HFF-Myc (cell line): Measurements from ENCODE around the gene PXN.
"Not testable (repeated sequence)": the region's sequence is repeated elsewhere in the genome, so short reads cannot be mapped to it uniquely, and the experiment has no call there.

Experiments used
- DNase-seq: peaks from one replicate; pipeline ENCODE4 v3.0.0-alpha.2; 2011; ENCODE audit warnings: low read depth; ENCODE audit errors: extremely low read depth
- H3K4me3 ChIP-seq: replicated peaks from 2 replicates; pipeline ENCODE4 v1.5.1; 2011; ENCODE audit warnings: low read depth, mild to moderate bottlenecking, control low read depth, low read length
- CTCF ChIP-seq: IDR thresholded peaks from 2 replicates; pipeline ENCODE4 v1.5.1; 2012; ENCODE audit warnings: mild to moderate bottlenecking, low read depth, low read length, control low read depth; ENCODE audit errors: missing control alignments

The PXN gene

DNA sequence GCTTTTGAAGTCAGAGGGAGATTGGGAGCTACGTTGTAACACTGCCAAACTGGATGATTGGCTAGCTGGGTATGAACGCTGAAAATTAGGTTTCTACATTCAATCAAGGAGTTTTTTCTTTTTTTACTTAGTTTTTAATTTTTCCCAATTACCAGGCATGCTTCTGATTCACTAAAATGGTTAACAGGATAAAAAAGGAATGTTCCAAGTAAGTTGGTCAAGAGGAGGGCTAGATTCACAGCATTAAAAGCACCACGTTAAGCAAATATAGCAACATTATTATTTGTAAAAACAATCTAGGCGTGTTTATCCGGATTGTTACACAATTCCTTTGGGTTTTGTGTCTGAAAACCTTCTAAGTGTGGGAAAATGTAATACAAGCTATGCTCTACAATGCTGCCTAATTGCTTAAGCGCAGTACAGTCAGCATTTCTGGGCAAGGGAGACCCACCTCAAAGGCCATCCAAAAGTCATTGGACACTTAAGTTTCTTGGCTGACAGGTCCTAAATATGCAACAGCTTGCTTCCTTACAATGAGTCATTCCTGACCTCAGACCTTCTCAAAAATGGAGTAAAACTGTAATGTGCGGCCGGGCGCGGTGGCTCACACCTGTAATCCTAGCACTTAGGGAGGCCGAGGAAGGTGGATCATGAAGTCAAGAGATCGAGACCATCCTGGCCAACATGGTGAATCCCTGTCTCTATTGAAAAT, 65.8 kb downstream of the PXN start:
- no peak for TF ChIP-seq CTCF
- peak overlapping the region; percentile 96 for H3K4me3 ChIP-seq
- no peak for DNase-seq

DNA sequence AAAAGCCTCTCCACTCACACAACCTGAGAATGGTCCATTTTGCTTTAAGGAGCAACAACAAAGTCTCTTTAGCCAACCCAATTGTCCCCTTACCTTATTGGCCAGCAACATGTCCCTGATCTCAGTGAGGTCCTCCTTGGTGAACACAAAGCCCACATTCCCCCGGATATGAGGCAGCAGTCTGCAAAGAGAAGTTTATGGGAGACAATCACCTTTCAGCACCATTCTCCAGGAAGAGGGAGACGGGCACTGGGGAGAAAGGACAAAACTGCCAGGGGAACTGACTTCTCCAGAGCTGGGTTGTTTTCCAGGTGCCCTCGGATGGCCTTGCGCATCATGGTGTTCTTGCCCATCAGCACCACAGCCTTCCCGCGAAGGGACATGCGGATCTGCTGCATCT, 66.5 kb downstream of the PXN start:
- H3K4me3 ChIP-seq = peak overlapping the region; percentile 96
- no peak for DNase-seq
- TF ChIP-seq CTCF = no peak

DNA sequence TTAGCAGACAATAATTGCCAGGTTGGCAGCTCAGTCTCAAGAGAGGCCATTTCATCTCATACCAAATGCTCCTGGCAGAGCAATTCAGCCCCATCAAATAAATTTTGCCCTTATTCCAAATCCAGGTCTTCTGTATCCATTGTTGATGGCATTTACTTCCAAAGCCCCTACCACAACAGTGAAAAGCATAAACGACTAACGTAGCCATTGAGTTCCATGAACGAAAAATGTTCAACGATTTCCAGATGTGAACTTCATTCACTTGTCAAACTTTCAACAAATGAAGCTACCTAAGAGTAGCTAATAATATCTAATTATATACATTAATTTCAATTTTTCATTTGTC, 68.0 kb downstream of the PXN start:
- DNase-seq = no peak
- TF ChIP-seq CTCF = no peak
- H3K4me3 ChIP-seq = peak overlapping the region; percentile 96

- not testable (repeated sequence) for DNase-seq
- peak overlapping the region; percentile 96 for H3K4me3 ChIP-seq
Observed at GRCh38 chr12:120196817-120197541, 68.6 kb downstream of the PXN start.

GRCh38 chr12:120196363-120196762, 69.2 kb downstream of the PXN start:
- no peak for TF ChIP-seq CTCF
- no peak for DNase-seq
- peak overlapping the region; percentile 96 for H3K4me3 ChIP-seq

- peak; percentile 59 for DNase-seq
- H3K4me3 ChIP-seq = peak within 1 kb of the TSS; percentile 87
- TF ChIP-seq CTCF = no peak
Observed at GRCh38 chr12:120194534-120195395, 70.8 kb downstream of the PXN start, which contains the start of gene GCN1. Gene GCN1, minus strand, starts transcription at chr12:120194715. Its CDS starts 18 bp downstream, at chr12:120194697.

DNA sequence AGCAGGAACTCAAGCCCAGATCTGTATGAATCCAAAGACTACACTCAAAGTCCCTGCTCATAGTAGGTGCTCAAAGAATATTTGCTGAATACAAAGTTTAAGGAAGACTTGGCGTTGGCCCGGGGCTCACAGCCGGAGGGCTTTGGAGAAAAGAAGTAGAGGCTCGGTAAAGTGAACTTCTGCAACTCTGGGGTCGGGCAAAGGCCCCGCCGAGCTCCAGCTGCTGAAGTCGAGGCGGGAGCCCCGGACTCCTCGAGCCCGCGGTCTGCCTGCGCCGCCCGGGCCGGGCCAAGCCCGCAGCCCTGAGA, 71.3 kb downstream of the PXN start:
- no peak for TF ChIP-seq CTCF
- H3K4me3 ChIP-seq = peak overlapping the region; percentile 87
- DNase-seq = no peak

DNA sequence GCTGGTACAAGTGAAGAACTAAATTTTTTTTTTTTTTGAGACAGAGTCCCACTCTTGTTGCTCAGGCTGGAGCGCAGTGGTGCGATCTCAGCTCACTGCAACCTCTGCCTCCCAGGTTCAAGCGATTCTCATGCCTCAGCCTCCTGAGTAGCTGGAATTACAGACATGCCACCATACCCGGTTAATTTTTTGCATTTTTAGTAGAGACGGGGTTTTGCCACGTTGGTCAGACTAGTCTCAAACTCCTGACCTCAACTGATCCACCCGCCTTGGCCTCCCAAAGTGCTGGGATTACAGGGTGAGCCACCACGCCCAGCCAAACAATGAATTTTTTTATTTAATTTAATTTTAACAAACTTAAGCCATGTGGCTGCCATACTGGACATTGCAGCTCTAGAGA, 72.2 kb downstream of the PXN start:
- DNase-seq = not testable (repeated sequence)
- H3K4me3 ChIP-seq = peak overlapping the region; percentile 87
